SK-N-SH (cell line): Measurements from ENCODE around the gene PIK3IP1. TPM values are rescaled to one million over a fixed set of nuclear protein-coding genes. Genes with fewer than 3 reads are reported as not detected.

ENCODE experiments used
- CTCF ChIA-PET: fragments of 300-600, 350-600 bp; formaldehyde crosslinking; extraction: SDS; loops from one replicate; lab custom pipeline; 2021; lab: Yijun Ruan, JAX
- POLR2A ChIA-PET: fragments of 350-600 bp; sonication (Branson Sonifier 250); formaldehyde crosslinking; extraction: SDS; loops from one replicate; lab custom pipeline; 2020; ENCODE audit warnings: antibody characterized with exemption, inconsistent platforms; lab: Yijun Ruan, JAX
- DNase-seq: peaks from one replicate; pipeline ENCODE4 v3.0.0; 2012
- H2AFZ ChIP-seq: fragments of 200-600 bp; sonication (generic); 2 replicates; pipeline ENCODE4 v1.8.1; 2016; ENCODE audit warnings: antibody characterized with exemption, mild to moderate bottlenecking, low read depth
- H3F3A ChIP-seq: fragments of 200-600 bp; sonication (generic); replicated peaks from 2 replicates; pipeline ENCODE3; 2016; ENCODE audit warnings: antibody characterized with exemption, mild to moderate bottlenecking; ENCODE audit not compliant: insufficient read depth
- H3K27ac ChIP-seq, 2 experiments: fragments of 200-500 bp in 1 of 2; fragments of 200-600 bp in 1 of 2; sonication (Bioruptor generic) in 1 of 2; sonication (generic), shearing (Covaris generic) in 1 of 2; 2 replicates each; pipeline versions ENCODE4 v1.5.1 to v1.6.1; 2014 to 2016; ENCODE audit warnings: low read depth in 2 of 2, inconsistent platforms in 1 of 2, low read length in 1 of 2, mild to moderate bottlenecking in 1 of 2, mixed read lengths in 1 of 2
- H3K27me3 ChIP-seq: fragments of 200-600 bp; sonication (generic), shearing (Covaris generic); 2 replicates; pipeline ENCODE4 v1.6.1; 2016; ENCODE audit warnings: mixed run types; ENCODE audit not compliant: insufficient read depth
- H3K36me3 ChIP-seq, 2 experiments: fragments of 200-500 bp in 1 of 2; fragments of 200-600 bp in 1 of 2; sonication (Bioruptor generic) in 1 of 2; sonication (generic) in 1 of 2; replicated peaks in 1 of 2; 2 replicates each; pipeline versions ENCODE3 to v1.5.1; 2014 to 2016; ENCODE audit warnings: low read length in 1 of 2, mild to moderate bottlenecking in 1 of 2; ENCODE audit not compliant: insufficient read depth in 2 of 2, control insufficient read depth in 1 of 2
- H3K4me1 ChIP-seq, 2 experiments: fragments of 200-500 bp in 1 of 2; fragments of 200-600 bp in 1 of 2; sonication (Bioruptor generic) in 1 of 2; sonication (generic), shearing (Covaris generic) in 1 of 2; 2 replicates each; pipeline versions ENCODE4 v1.5.1 to v1.6.1; 2014 to 2016; ENCODE audit warnings: low read depth in 1 of 2, low read length in 1 of 2, mixed run types in 1 of 2; ENCODE audit not compliant: insufficient read depth in 2 of 2, control insufficient read depth in 1 of 2
- H3K4me2 ChIP-seq: fragments of 200-600 bp; sonication (generic), shearing (Covaris generic); 2 replicates; pipeline ENCODE4 v1.6.1; 2017; ENCODE audit warnings: mixed run types
- H3K4me3 ChIP-seq, 2 experiments: fragments of 200-500 bp in 1 of 2; fragments of 200-600 bp in 1 of 2; sonication (Bioruptor generic) in 1 of 2; sonication (generic), shearing (Covaris generic) in 1 of 2; 2 replicates each; pipeline versions ENCODE4 v1.5.1 to v1.8.1; 2014 to 2016; ENCODE audit warnings: low read depth in 2 of 2, inconsistent platforms in 1 of 2, low read length in 1 of 2, mild to moderate bottlenecking in 1 of 2, mixed read lengths in 1 of 2, moderate library complexity in 1 of 2
- H3K79me2 ChIP-seq: fragments of 200-600 bp; sonication (generic); 2 replicates; pipeline ENCODE4 v1.8.1; 2017; ENCODE audit warnings: mild to moderate bottlenecking; ENCODE audit not compliant: insufficient read depth
- H3K9ac ChIP-seq: fragments of 200-600 bp; sonication (generic); 2 replicates; pipeline ENCODE4 v1.6.1; 2017; ENCODE audit warnings: mixed run types
- H3K9me2 ChIP-seq: fragments of 200-600 bp; sonication (generic); 2 replicates; pipeline ENCODE4 v1.6.1; 2017; ENCODE audit warnings: mixed run types
- H3K9me3 ChIP-seq: fragments of 200-600 bp; sonication (generic); 2 replicates; pipeline ENCODE4 v1.6.1; 2017; ENCODE audit warnings: mixed run types, mild to moderate bottlenecking, moderate library complexity
- H4K20me1 ChIP-seq: fragments of 200-600 bp; sonication (generic); 2 replicates; pipeline ENCODE4 v1.6.1; 2017; ENCODE audit warnings: mild to moderate bottlenecking, mixed run types; ENCODE audit not compliant: insufficient read depth
- CHD2 ChIP-seq: fragments of 150-350 bp; IDR thresholded peaks from 2 replicates; pipeline ENCODE4 v1.6.1; 2018; ENCODE audit warnings: low read length; ENCODE audit not compliant: partially characterized antibody
- FOXJ3 ChIP-seq: sonication (generic); formaldehyde crosslinking; IDR thresholded peaks from 2 replicates; pipeline ENCODE4 v1.5.1; 2020; ENCODE audit warnings: mild to moderate bottlenecking, missing genetic modification reagents
- GATA2 ChIP-seq: sonication (generic); formaldehyde crosslinking; IDR thresholded peaks from 2 replicates; pipeline ENCODE4 v1.5.0; 2020; ENCODE audit warnings: mild to moderate bottlenecking, missing genetic modification reagents
- IRF3 ChIP-seq: fragments of 150-350 bp; IDR thresholded peaks from 2 replicates; pipeline ENCODE4 v1.6.1; 2016; ENCODE audit warnings: mild to moderate bottlenecking, low read depth, low read length
- MAX ChIP-seq: IDR thresholded peaks from 2 replicates; pipeline ENCODE4 v1.4.0; 2012; ENCODE audit warnings: low read depth
- MXI1 ChIP-seq: IDR thresholded peaks from 2 replicates; pipeline ENCODE4 v1.6.1; 2012; ENCODE audit warnings: mild to moderate bottlenecking, low read depth, low read length, improper control_type of control experiment
- RAD21 ChIP-seq: IDR thresholded peaks from 2 replicates; pipeline ENCODE4 v1.6.1; 2012; ENCODE audit warnings: mild to moderate bottlenecking, low read length
- REST ChIP-seq: IDR thresholded peaks from 2 replicates; pipeline ENCODE4 v1.6.1; 2012; ENCODE audit warnings: mild to moderate bottlenecking, low read depth, low read length, moderate library complexity
- RXRA ChIP-seq: IDR thresholded peaks from 2 replicates; pipeline ENCODE4 v1.4.0; 2012; ENCODE audit warnings: low read depth, mild to moderate bottlenecking, borderline replicate concordance
- SIN3A ChIP-seq: IDR thresholded peaks from 2 replicates; pipeline ENCODE4 v1.6.1; 2012; ENCODE audit warnings: low read depth, mild to moderate bottlenecking, low read length, moderate library complexity, borderline replicate concordance
- TAF1 ChIP-seq: IDR thresholded peaks from 2 replicates; pipeline ENCODE4 v1.6.1; 2012; ENCODE audit warnings: low read depth, mild to moderate bottlenecking, low read length, moderate library complexity, borderline replicate concordance
- USF2 ChIP-seq: fragments of 150-350 bp; IDR thresholded peaks from 2 replicates; pipeline ENCODE4 v1.6.1; 2017; ENCODE audit warnings: antibody characterized with exemption, low read length, low read depth, borderline replicate concordance
- ZBTB33 ChIP-seq: IDR thresholded peaks from 2 replicates; pipeline ENCODE4 v1.4.0; 2012; ENCODE audit warnings: low read depth, borderline replicate concordance
- WGBS: methylation state at CpG from one replicate; pipeline ENCODE4 v1.1.6; 2017; ENCODE audit warnings: low lambda C conversion rate; 5-methylcytosine and 5-hydroxymethylcytosine counted together
- polyA plus RNA-seq, 3 experiments: library from polyadenylated mRNA; depleted of rRNA; stranded (reverse); fragments of >200 nt; gene quantifications; 2 replicates each; pipeline ENCODE4 v1.2.3, GENCODE V29; 2012

Gene PIK3IP1
- polyA plus RNA-seq, 1 of the 3 experiments (the other 2 are of a cell fraction), result 8.6 TPM

- Histone ChIP-seq H3F3A (peaks cover 10% of the 10 kb centered on the region), H3K9me2 (no peaks in the 10 kb centered on the region), H3K79me2 (peaks cover 50% of the 10 kb centered on the region), H3K27ac (no peak overlapping the region), H2AFZ (no peak overlapping the region), H3K9me3 (no peaks in the 10 kb centered on the region), H3K4me3 (no peak overlapping the region), H3K4me2 (no peak overlapping the region), H3K36me3 (peaks cover 53 to 83% of the 10 kb centered on the region in 2 experiments), H4K20me1 (peaks cover 47% of the 10 kb centered on the region), H3K9ac (no peak overlapping the region), H3K27me3 (no peaks in the 10 kb centered on the region), H3K4me1 (peaks cover 0 to 29% of the 10 kb centered on the region in 2 experiments; a peak in 1 of 4 replicates)
- POLR2A ChIA-PET, result interaction anchor here (0.6 to 1.2 kb wide), 5 partner anchors 10 to 62 kb away, joined by 3 read pairs; partner anchors contain the start of gene PIK3IP1
- TF ChIP-seq CHD2 (no peak), IRF3 (no peak), SIN3A (no peak), FOXJ3 (CRISPR knock-in tag) (no peak), GATA2 (CRISPR knock-in tag) (no peak), TAF1 (no peak), MXI1 (no peak), RAD21 (no peak), RXRA (no peak), USF2 (no peak), REST (no peak), MAX (no peak), ZBTB33 (no peak)
- CTCF ChIA-PET, result interaction anchor here (1.1 to 4.7 kb wide), 3 partner anchors 23 to 65 kb away, joined by 3 to 25 read pairs (median 3); no protein-coding TSS in a partner anchor
- WGBS, result 100% methylated on average over 1 of the region's 5 CpGs
- no peak for DNase-seq
These were observed 44.9 kb upstream of the PIK3IP1 start for GRCh38 chr22:31337178-31337577.
